ENCODE results near the gene PAIP2B.

- TF ChIP-seq ZBTB7A (tag by site-specific recombination; IDR thresholded peaks at IDR 0.05; ENCODE audit: low read depth): no peak
- TF ChIP-seq TRIM28 (IDR thresholded peaks at IDR 0.05; ENCODE audit: borderline replicate concordance, low read length): no peak
- TF ChIP-seq, protein P1, sequence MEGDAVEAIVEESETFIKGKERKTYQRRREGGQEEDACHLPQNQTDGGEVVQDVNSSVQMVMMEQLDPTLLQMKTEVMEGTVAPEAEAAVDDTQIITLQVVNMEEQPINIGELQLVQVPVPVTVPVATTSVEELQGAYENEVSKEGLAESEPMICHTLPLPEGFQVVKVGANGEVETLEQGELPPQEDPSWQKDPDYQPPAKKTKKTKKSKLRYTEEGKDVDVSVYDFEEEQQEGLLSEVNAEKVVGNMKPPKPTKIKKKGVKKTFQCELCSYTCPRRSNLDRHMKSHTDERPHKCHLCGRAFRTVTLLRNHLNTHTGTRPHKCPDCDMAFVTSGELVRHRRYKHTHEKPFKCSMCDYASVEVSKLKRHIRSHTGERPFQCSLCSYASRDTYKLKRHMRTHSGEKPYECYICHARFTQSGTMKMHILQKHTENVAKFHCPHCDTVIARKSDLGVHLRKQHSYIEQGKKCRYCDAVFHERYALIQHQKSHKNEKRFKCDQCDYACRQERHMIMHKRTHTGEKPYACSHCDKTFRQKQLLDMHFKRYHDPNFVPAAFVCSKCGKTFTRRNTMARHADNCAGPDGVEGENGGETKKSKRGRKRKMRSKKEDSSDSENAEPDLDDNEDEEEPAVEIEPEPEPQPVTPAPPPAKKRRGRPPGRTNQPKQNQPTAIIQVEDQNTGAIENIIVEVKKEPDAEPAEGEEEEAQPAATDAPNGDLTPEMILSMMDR (tag by site-specific recombination; IDR thresholded peaks at IDR 0.05): no peak
- TF ChIP-seq INSM2 (tag by site-specific recombination; IDR thresholded peaks at IDR 0.05): no peak
Observed at GRCh38 chr2:71166812-71167211, 60.1 kb downstream of the PAIP2B start.

Data from HEK293 (cell line).